Sciatic nerve (tissue), 2 donors: Measurements from ENCODE around the gene CDC40. TPM values are rescaled to one million over a fixed set of nuclear protein-coding genes. Genes with fewer than 3 reads are reported as not detected.
"Not testable (repeated sequence)": the region's sequence is repeated elsewhere in the genome, so short reads cannot be mapped to it uniquely, and the experiment has no call there.

Experiments used
- ATAC-seq: fragments of 200-7000 bp; cut with Tn5 transposase; one replicate; pipeline ENCODE4 v1.9.1; 2020; ENCODE audit warnings: mild to moderate bottlenecking, moderate library complexity
- DNase-seq: peaks from one replicate; pipeline ENCODE4 v3.0.0-alpha.2; 2020; ENCODE audit warnings: low spot score
- intact Hi-C: fragments of 100-400 bp; cut with DNase I; formaldehyde crosslinking; loops from one replicate; pipeline ENCODE4 v1.14.2; 2022
- total RNA-seq: library from RNA; stranded (reverse); fragmentation: NEBNext Ultra II Directional; extraction: Animal tissue kit (Norgen Biotek cat#: 25700); gene quantifications from one replicate; pipeline ENCODE4 v1.2.1, GENCODE V29; 2021
- donor health status: DM: no; HTN: no; CAD: no.
- donor health status: DM: no; HTN: no; CAD: no.

CDC40 gene
- total RNA-seq, 1 donor from 2014 or later: 20.7 TPM

GRCh38 chr6:110195639-110196038, 15.4 kb downstream of the CDC40 start:
- ATAC-seq: no peak
- no peak for DNase-seq
- intact Hi-C loops: no loop called here

- DNase-seq (no peak), ATAC-seq (no peak)
- intact Hi-C loops: no loop called here
Observed at GRCh38 chr6:110196874-110197273, 16.6 kb downstream of the CDC40 start.

- intact Hi-C loops: no loop called here
- no peak for DNase-seq
- no peak for ATAC-seq
Observed at GRCh38 chr6:110198561-110198960, 18.3 kb downstream of the CDC40 start.

- intact Hi-C loops: no loop called here
- ATAC-seq: no peak
- no peak for DNase-seq
Observed at GRCh38 chr6:110201151-110201884, 21.1 kb downstream of the CDC40 start.

GRCh38 chr6:110207652-110208051, 27.4 kb downstream of the CDC40 start:
- intact Hi-C loops: no loop called here
- no peak for ATAC-seq
- DNase-seq: no peak

GRCh38 chr6:110211753-110212152, 31.5 kb downstream of the CDC40 start:
- intact Hi-C loops: no loop called here
- ATAC-seq (no peak), DNase-seq (no peak)

GRCh38 chr6:110214338-110214737, 34.1 kb downstream of the CDC40 start:
- no peak for DNase-seq
- intact Hi-C loops: no loop called here

GRCh38 chr6:110216140-110216539, 35.9 kb downstream of the CDC40 start:
- intact Hi-C loops: no loop called here
- ATAC-seq: no peak
- no peak for DNase-seq

More at GRCh38 chr6:110214338-110214737, 34.1 kb downstream of the CDC40 start:
- ATAC-seq: no peak

- DNase-seq (no peak), ATAC-seq (no peak)
- intact Hi-C loops: no loop called here
Observed at GRCh38 chr6:110217266-110217665, 37.0 kb downstream of the CDC40 start.

GRCh38 chr6:110221738-110222137, 41.5 kb downstream of the CDC40 start:
- ATAC-seq (no peak), DNase-seq (no peak)
- intact Hi-C loops: no loop called here

GRCh38 chr6:110226261-110226660, 46.0 kb downstream of the CDC40 start:
- ATAC-seq (no peak), DNase-seq (no peak)
- intact Hi-C loops: no loop called here

GRCh38 chr6:110232450-110232849, 52.2 kb downstream of the CDC40 start:
- ATAC-seq: no peak
- intact Hi-C loops: no loop called here

GRCh38 chr6:110233770-110234374, 53.6 kb downstream of the CDC40 start:
- intact Hi-C loops: no loop called here
- DNase-seq: no peak
- ATAC-seq: no peak

More at GRCh38 chr6:110232450-110232849, 52.2 kb downstream of the CDC40 start:
- no peak for DNase-seq

GRCh38 chr6:110236007-110236406, 55.8 kb downstream of the CDC40 start:
- ATAC-seq, DNase-seq, intact Hi-C loops: not testable (repeated sequence)

GRCh38 chr6:110239526-110240274, 59.5 kb downstream of the CDC40 start:
- ATAC-seq (no peak), DNase-seq (no peak)
- intact Hi-C loops: no loop called here

GRCh38 chr6:110244621-110245020, 64.4 kb downstream of the CDC40 start:
- DNase-seq, ATAC-seq, intact Hi-C loops: not testable (repeated sequence)

- DNase-seq (no peak), ATAC-seq (no peak)
- intact Hi-C loops: no loop called here
Observed at GRCh38 chr6:110246378-110246777, 66.2 kb downstream of the CDC40 start.

- no peak for DNase-seq
- intact Hi-C loops: no loop called here
- ATAC-seq: no peak
Observed at GRCh38 chr6:110246900-110247546, 66.8 kb downstream of the CDC40 start.

GRCh38 chr6:110250058-110250457, 69.8 kb downstream of the CDC40 start:
- DNase-seq (no peak), ATAC-seq (no peak)
- intact Hi-C loops: no loop called here
